A673 (cell line): ENCODE data around the gene TMSB4X.

Source experiments
- CTCF ChIP-seq: fragments of 300-800, 200-600 bp; sonication (generic); conservative IDR thresholded peaks from 2 replicates; pipeline ENCODE4 v1.5.1; 2017; ENCODE audit warnings: low read depth, mild to moderate bottlenecking, antibody characterized with exemption, low read length, moderate library complexity, mixed read lengths
- EZH2 ChIP-seq: fragments of 200-600 bp; sonication (generic); IDR thresholded peaks from 2 replicates; pipeline ENCODE4 v1.6.1; 2017; ENCODE audit warnings: borderline replicate concordance, low read depth, mild to moderate bottlenecking, mixed read lengths, antibody characterized with exemption, low read length; ENCODE audit not compliant: poor library complexity, severe bottlenecking

- TF ChIP-seq CTCF (no peak), EZH2 (no peak)
These were observed 40.1 kb upstream of the TMSB4X start for GRCh38 chrX:12934850-12935249.
